H1 (cell line): ENCODE measurements around the gene MCM3. TPM values are rescaled to one million over a fixed set of nuclear protein-coding genes. Genes with fewer than 3 reads are reported as not detected.

ENCODE experiments used
- CBX8 ChIP-seq: fragments of 300-800, 300-1000 bp; sonication (generic); IDR thresholded peaks from 2 replicates; pipeline ENCODE4 v1.7.1; 2016; ENCODE audit warnings: low read depth, low read length, borderline replicate concordance
- CHD2 ChIP-seq: IDR thresholded peaks from 2 replicates; pipeline ENCODE4 v1.6.1; 2012; ENCODE audit warnings: low read length, improper control_type of control experiment
- CREB1 ChIP-seq: IDR thresholded peaks from 2 replicates; pipeline ENCODE4 v1.6.1; 2012; ENCODE audit warnings: inconsistent platforms
- POU5F1 ChIP-seq: IDR thresholded peaks from 2 replicates; pipeline ENCODE4 v1.6.1; 2011; ENCODE audit warnings: low read depth, mild to moderate bottlenecking, low read length, moderate library complexity
- TEAD4 ChIP-seq: IDR thresholded peaks from 2 replicates; pipeline ENCODE4 v1.6.1; 2012; ENCODE audit warnings: low read depth, low read length, inconsistent platforms, mixed read lengths
- YY1 ChIP-seq: IDR thresholded peaks from 2 replicates; pipeline ENCODE4 v1.6.1; 2011; ENCODE audit warnings: low read depth, mild to moderate bottlenecking, low read length
- polyA plus RNA-seq, 7 experiments: library from polyadenylated mRNA; depleted of rRNA in 3 of 7; stranded (reverse) in 5 of 7; unstranded in 2 of 7; fragments of >200 nt in 5 of 7; fragments of 200-250 nt in 2 of 7; gene quantifications; 1 replicate in 5 of 7; 2 replicates in 1 of 7; 4 replicates in 1 of 7; pipeline versions ENCODE4 v1.2.1 to v1.2.3, GENCODE V29; 2011 to 2013; ENCODE audit warnings: missing spikeins in 2 of 7, mixed read lengths in 2 of 7
- total RNA-seq: library from RNA; stranded (reverse); fragmentation: NEBNext Ultra II Directional; extraction: Animal tissue kit (Norgen Biotek cat#: 25700); gene quantifications from 2 replicates; pipeline ENCODE4 v1.2.1, GENCODE V29; 2021
- TF ChIP-seq, protein P1 (sequence below): IDR thresholded peaks from 2 replicates; pipeline ENCODE4 v1.6.1; 2012; ENCODE audit warnings: inconsistent platforms

Gene MCM3
- total and polyA plus RNA-seq, 2 of the 8 experiments (the other 6 are each of a cell fraction or from before 2014, with no cell fraction given): 275 to 293 TPM

DNA sequence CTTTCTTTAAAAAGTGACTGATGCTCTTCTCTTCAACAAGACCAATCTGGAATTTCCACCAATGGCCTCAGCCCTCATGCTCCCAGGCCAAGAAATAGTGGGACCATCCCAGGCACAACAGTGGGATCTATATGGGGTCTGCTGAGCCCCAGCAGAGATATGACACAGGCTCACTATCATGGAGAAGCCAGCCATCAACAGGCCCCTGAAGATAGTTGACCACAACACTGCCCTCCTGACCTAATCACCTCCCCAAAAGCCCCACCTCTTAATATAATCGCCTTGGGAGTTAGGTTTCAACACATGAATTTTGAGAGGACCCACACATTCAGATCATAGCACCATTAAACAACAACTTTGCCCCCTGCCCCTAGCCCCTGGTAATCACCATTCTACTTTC, 16.8 kb upstream of the MCM3 start (continued):
- no peak for TF ChIP-seq TEAD4
- TF ChIP-seq, protein P1, sequence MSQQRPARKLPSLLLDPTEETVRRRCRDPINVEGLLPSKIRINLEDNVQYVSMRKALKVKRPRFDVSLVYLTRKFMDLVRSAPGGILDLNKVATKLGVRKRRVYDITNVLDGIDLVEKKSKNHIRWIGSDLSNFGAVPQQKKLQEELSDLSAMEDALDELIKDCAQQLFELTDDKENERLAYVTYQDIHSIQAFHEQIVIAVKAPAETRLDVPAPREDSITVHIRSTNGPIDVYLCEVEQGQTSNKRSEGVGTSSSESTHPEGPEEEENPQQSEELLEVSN: no peak
- no peak for TF ChIP-seq CHD2
- no peak for TF ChIP-seq POU5F1
- no peak for TF ChIP-seq YY1
- no peak for TF ChIP-seq CREB1
- TF ChIP-seq CBX8: no peak
